Heart left ventricle (tissue), 13 donors: Measurements from ENCODE around the gene LUC7L3.

Experiments
- CTCF ChIP-seq, 12 donors: fragments of 200-600 bp; sonication (generic) in 4 of 12; IDR thresholded peaks; one replicate each; pipeline versions ENCODE4 v1.5.0 to v1.8.0; 2018 to 2022; ENCODE audit warnings: antibody characterized with exemption in 12 of 12, mild to moderate bottlenecking in 5 of 12
- POLR2A ChIP-seq, 2 donors: fragments of 450-650 bp; IDR thresholded peaks; one replicate each; pipeline ENCODE4 v1.6.1; 2017; ENCODE audit warnings: antibody characterized with exemption in 2 of 2, mild to moderate bottlenecking in 2 of 2, moderate library complexity in 2 of 2
- donor health status: ischemic (EF 13 %, LVEDD 7.1; RV severe dilation, severe dysfunction).
- donor health status: DM: no; HTN: yes; CAD: no.
- donor health status: DM: no; HTN: no; CAD: no.
- donor health status: ischemic (EF 25% LVEDD 6.9; RV normal size, moderate dysfunction).
- donor health status: ischemic (EF 25% LVEDD 5.7; RV mildly dilated, moderate dysfunction).
- donor health status: ischemic (EF 35%, LVEDD 5.7; RV mildly dilated, moderate dysfunction).
- donor health status: nonischemic (EF 11% LVEDD 7.7; RV severe dilation, severe dysfunction).
- donor health status: DM: yes; HTN: yes; CAD: no.
- donor health status: PGD.
- donor health status: ischemic (EF 29% LVEDD 5.4; RV normal size, mild dysfunction).
- donor health status: nonischemic (EF 23%, LVEDD 6.1; RV moderate dilation, normal function).

GRCh38 chr17:50672831-50673551, 46.4 kb upstream of the LUC7L3 start:
- TF ChIP-seq CTCF (IDR thresholded peaks at IDR 0.05) (no peak), POLR2A (IDR thresholded peaks at IDR 0.05) (no peak)
